Measurements from ENCODE around the gene CSRNP3. TPM values are rescaled to one million over a fixed set of nuclear protein-coding genes. Genes with fewer than 3 reads are reported as not detected.

Gene CSRNP3
- polyA plus RNA-seq, 1 donor (not counting 4 experiments of a cell fraction or from before 2014, with no cell fraction given): 0.87 TPM

DNA sequence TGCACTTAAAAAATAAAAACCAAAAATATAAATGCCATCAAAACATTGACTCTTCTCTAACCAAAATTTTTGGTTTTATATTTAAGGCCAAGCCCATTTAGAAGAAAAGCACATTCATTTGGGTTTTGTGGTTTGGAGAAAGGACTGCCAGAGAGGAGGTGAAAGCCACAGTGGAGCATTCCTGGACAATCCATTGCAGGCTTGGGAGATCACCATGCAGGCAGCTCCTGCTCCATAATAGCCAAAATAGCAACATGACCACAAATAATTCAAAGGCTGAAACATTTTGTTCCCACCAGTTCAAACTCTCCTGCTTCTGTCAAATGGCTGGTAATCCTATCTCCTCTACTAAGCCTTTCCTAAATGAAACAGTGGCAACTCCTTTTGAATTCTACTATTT is 251.0 kb downstream of the CSRNP3 start:
- dilution Hi-C loops (cut with MboI; ENCODE audit: extremely low pct_ligation_motif_present, low sequenced_read_pairs): no loop called here
- H3K27ac ChIP-seq (ENCODE audit: control insufficient read depth, insufficient read depth, low read length): no peak overlapping the region
- H3K79me2 ChIP-seq (ENCODE audit: control insufficient read depth, insufficient read depth, low read length): no peaks in the 10 kb centered on the region
- H3K36me3 ChIP-seq (ENCODE audit: control insufficient read depth in 2 of 2, extremely low read depth in 1 of 2, insufficient read depth in 2 of 2, low read length in 2 of 2): no peaks in the 10 kb centered on the region
- no peaks in the 10 kb centered on the region for H4K20me1 ChIP-seq (ENCODE audit: control insufficient read depth, extremely low read depth, insufficient read depth, low read length)
- H3K9me1 ChIP-seq (ENCODE audit: control insufficient read depth, extremely low read depth, insufficient read depth, low read length): no peaks in the 10 kb centered on the region
- peaks cover 6% of the 10 kb centered on the region for H3K4me1 ChIP-seq (ENCODE audit: control insufficient read depth, extremely low read depth, insufficient read depth, low read length)
- no peak overlapping the region for H3K4me2 ChIP-seq (ENCODE audit: control insufficient read depth, extremely low read depth, insufficient read depth, low read depth, low read length)
- no peak overlapping the region for H3K9ac ChIP-seq (ENCODE audit: control insufficient read depth, extremely low read depth, insufficient read depth, low read length)
- H3K4me3 ChIP-seq (ENCODE audit: control insufficient read depth in 2 of 3, extremely low read depth in 1 of 3, insufficient read depth in 2 of 3, low read depth in 1 of 3, low read length in 3 of 3): no peak overlapping the region
- peak overlapping the region; percentile 0 for H2AFZ ChIP-seq (ENCODE audit: control insufficient read depth, low read length)
- H3K27me3 ChIP-seq (ENCODE audit: control insufficient read depth, extremely low read depth, insufficient read depth, low read length): no peaks in the 10 kb centered on the region
- DNase-seq (ENCODE audit: low read depth, low spot score) (no peak), FAIRE-seq (no peak)
- TF ChIP-seq, protein P1, sequence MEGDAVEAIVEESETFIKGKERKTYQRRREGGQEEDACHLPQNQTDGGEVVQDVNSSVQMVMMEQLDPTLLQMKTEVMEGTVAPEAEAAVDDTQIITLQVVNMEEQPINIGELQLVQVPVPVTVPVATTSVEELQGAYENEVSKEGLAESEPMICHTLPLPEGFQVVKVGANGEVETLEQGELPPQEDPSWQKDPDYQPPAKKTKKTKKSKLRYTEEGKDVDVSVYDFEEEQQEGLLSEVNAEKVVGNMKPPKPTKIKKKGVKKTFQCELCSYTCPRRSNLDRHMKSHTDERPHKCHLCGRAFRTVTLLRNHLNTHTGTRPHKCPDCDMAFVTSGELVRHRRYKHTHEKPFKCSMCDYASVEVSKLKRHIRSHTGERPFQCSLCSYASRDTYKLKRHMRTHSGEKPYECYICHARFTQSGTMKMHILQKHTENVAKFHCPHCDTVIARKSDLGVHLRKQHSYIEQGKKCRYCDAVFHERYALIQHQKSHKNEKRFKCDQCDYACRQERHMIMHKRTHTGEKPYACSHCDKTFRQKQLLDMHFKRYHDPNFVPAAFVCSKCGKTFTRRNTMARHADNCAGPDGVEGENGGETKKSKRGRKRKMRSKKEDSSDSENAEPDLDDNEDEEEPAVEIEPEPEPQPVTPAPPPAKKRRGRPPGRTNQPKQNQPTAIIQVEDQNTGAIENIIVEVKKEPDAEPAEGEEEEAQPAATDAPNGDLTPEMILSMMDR (optimal IDR thresholded peaks at IDR 0.05 in 1 of 3, IDR thresholded peaks at IDR 0.05 in 1 of 3, conservative IDR thresholded peaks at IDR 0.05 in 1 of 3; ENCODE audit: extremely low read depth in 1 of 3, insufficient read depth in 2 of 3, low read length in 3 of 3): no peak
- no peak for TF ChIP-seq EZH2 (IDR thresholded peaks at IDR 0.05; ENCODE audit: low read length)
- no peaks in the 10 kb centered on the region for H3K9me3 ChIP-seq (ENCODE audit: control insufficient read depth, low read depth, low read length)

DNA sequence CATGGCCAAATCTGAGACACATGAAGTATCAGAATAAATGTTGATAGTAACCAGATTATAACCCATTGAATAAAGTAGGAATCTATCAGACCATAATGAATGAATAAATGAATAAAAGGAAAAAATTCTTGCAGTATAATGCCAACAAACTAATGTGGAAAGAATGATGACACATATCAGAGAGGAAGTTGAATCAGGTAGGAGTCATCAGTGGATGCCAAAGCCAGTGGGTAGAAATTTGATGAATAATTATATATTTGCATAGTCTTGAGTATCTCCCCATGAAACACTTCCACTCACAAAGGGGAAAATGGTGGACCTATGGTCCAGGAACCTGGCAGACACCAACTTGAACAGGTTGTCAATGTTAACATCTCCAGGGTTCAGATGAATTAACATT is 255.9 kb downstream of the CSRNP3 start:
- H3K4me3 ChIP-seq (ENCODE audit: control insufficient read depth in 2 of 3, extremely low read depth in 1 of 3, insufficient read depth in 2 of 3, low read depth in 1 of 3, low read length in 3 of 3): no peak overlapping the region
- peak overlapping the region; percentile 37 for H3K27ac ChIP-seq (ENCODE audit: control insufficient read depth, insufficient read depth, low read length)
- H3K36me3 ChIP-seq (ENCODE audit: control insufficient read depth in 2 of 2, extremely low read depth in 1 of 2, insufficient read depth in 2 of 2, low read length in 2 of 2): no peaks in the 10 kb centered on the region
- FAIRE-seq (peak; percentile 81), DNase-seq (ENCODE audit: low read depth, low spot score) (peak; percentile 19)
- no peaks in the 10 kb centered on the region for H3K27me3 ChIP-seq (ENCODE audit: control insufficient read depth, extremely low read depth, insufficient read depth, low read length)
- no peak overlapping the region for H3K9ac ChIP-seq (ENCODE audit: control insufficient read depth, extremely low read depth, insufficient read depth, low read length)
- peak overlapping the region; percentile 71 for H2AFZ ChIP-seq (ENCODE audit: control insufficient read depth, low read length)
- peaks cover 11% of the 10 kb centered on the region for H3K4me1 ChIP-seq (ENCODE audit: control insufficient read depth, extremely low read depth, insufficient read depth, low read length)
- H3K79me2 ChIP-seq (ENCODE audit: control insufficient read depth, insufficient read depth, low read length): no peaks in the 10 kb centered on the region
- TF ChIP-seq EZH2 (IDR thresholded peaks at IDR 0.05; ENCODE audit: low read length): no peak
- TF ChIP-seq, protein P1 (optimal IDR thresholded peaks at IDR 0.05 in 1 of 3, IDR thresholded peaks at IDR 0.05 in 1 of 3, conservative IDR thresholded peaks at IDR 0.05 in 1 of 3; ENCODE audit: extremely low read depth in 1 of 3, insufficient read depth in 2 of 3, low read length in 3 of 3): no peak
- dilution Hi-C loops (cut with MboI; ENCODE audit: extremely low pct_ligation_motif_present, low sequenced_read_pairs): no loop called here
- no peaks in the 10 kb centered on the region for H4K20me1 ChIP-seq (ENCODE audit: control insufficient read depth, extremely low read depth, insufficient read depth, low read length)
- peaks cover 2% of the 10 kb centered on the region for H3K9me3 ChIP-seq (ENCODE audit: control insufficient read depth, low read depth, low read length)
- H3K4me2 ChIP-seq (ENCODE audit: control insufficient read depth, extremely low read depth, insufficient read depth, low read depth, low read length): peak overlapping the region; percentile 61
- H3K9me1 ChIP-seq (ENCODE audit: control insufficient read depth, extremely low read depth, insufficient read depth, low read length): no peaks in the 10 kb centered on the region

Other genes starting within 250 kb of the CSRNP3 start
- gene SCN2A, start 230.3 kb upstream of the CSRNP3 start, polyA plus RNA-seq: 0.27 to 1.0 TPM (median 0.91 TPM) in 3 replicates